GM18499 (cell line): ENCODE data around the gene C4orf46.

Source experiments
- ATAC-seq: cut with Tn5 transposase; IDR thresholded peaks from one replicate; pipeline ENCODE4 v1.9.1; 2021; ENCODE audit warnings: moderate number of reproducible peaks; ENCODE audit not compliant: insufficient read depth, unreplicated experiment

Gene C4orf46

DNA sequence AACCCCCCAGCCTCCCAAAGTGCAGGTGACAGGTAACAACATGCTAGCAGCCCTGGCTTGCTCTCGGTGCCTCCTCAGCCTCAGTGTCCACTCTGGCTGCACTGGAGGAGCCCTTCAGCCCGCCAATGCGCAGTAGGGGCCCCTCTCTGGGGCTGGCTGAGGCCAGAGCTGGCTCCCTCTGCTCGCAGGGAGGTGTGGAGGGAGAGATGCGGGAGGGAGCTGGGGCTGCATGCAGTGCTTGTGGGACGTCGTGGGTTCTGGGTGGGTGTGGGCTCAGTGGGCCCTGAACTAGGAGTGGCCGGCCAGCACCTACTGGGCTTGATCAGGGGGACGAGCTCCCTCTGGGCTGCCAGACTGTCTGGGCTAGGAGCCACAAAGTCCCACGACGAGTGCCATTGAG is 14.4 kb downstream of the C4orf46 start:
- ATAC-seq: no peak

DNA sequence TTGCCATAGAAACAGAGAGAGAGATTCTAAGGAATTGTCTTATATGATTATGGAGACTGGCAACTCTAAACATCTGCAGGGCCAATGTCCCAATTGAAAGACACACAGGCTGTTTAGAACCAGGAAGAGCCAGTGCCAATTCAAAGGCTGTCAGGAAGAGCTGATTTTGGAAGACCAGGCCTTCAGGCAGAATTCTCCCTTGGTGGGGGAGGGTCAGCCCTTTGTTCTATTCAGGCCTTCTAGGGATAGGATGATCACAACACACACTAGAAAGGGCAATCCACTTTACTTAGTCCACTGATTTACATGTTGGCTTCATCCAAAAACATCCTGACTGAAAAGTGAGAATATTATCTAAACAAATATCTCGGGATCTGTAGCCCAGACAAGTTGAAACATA is 15.2 kb downstream of the C4orf46 start:
- no peak for ATAC-seq

DNA sequence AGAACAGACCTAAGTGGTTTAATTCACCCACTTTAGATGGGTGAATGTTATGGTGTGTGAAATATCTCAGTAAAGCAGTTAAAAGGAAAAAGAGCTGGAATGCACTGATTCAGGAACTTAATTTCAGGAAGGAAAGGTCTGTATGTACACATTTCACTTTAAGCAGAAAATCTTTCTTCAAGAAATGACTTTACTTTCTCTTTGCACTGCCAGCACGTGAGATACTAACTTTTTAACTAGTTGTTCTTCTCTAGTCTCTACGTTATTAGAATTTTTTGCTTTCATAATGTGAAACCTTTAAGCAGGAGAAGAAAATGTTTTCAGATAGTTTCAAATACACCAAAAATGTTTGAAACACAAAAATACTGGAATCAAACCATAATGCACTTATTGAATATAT is 18.8 kb downstream of the C4orf46 start:
- ATAC-seq: no peak

DNA sequence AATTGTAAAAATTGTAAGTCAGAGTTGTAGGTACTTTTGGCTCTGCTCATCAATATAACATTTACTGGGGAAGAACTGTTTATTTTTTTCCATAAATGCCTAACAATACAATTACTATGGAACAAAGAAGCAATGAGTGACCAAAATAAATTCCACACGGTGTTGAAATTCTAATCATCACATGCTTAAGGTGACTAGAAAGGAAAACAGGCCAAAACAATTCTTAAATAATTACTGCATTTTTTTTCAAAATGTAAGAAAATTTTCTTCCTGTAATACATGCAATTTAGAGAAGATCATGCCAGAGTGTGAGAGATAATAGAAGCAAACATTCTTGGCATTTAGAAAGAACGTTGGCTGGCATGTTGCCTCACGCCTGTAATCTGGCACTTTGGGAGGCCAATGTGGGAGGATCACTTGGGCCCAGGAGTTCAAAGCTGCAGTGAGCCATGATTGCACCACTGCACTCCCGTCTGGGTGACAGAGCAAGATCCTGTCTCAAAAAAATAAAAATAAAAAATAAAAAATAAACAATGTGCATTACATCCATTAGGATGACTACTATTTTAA is 22.5 kb downstream of the C4orf46 start:
- no peak for ATAC-seq

DNA sequence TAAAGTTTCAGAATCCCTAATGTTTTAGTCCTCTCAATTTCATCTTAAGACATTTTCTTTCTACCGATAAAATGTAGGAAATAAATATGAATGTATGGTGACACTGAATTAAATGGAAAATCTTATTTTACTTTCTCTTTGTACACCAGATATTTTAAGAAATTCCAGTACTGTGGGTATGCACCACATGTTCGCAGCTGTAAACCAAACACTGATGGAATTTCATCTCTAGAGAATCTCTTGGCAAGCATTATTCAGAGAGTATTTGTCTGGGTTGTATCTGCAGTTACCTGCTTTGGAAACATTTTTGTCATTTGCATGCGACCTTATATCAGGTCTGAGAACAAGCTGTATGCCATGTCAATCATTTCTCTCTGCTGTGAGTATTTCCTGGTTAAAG is 26.9 kb downstream of the C4orf46 start:
- no peak for ATAC-seq

DNA sequence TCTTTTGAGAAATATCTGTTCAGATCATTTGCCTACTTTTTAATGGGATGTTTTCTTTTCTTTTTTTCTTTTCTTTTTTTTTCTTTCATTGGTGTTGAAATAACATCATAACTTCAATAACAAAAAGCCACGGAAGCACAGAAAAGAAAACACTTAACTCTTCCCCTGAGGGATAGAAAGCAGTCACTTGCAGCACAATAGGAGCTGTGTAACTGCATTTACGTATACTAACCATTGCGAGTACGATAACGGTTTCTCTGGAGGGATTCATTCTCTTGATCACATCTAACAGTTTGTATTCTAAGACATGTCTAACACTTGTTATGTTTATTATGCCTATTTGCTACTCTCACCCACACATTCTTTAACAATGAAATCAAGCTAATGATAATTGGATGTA is 27.3 kb downstream of the C4orf46 start:
- ATAC-seq: no peak

DNA sequence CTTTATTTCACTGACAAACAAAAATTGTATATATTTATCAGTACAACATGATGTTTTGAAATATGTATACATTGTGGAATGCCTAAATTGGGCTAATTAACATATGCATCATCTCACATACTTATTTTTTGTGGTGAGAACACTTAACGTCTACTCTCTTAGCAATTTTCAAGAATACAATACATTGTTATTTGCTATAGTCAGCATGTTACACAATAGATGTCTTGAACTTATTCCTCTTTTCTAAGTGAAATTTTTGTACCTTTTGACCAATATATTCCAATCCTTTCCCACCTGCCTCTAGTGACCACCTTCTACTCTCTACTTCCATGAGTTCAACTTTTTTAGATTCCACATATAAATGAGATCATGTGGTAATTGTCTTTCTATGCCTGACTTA is 35.1 kb downstream of the C4orf46 start:
- no peak for ATAC-seq

DNA sequence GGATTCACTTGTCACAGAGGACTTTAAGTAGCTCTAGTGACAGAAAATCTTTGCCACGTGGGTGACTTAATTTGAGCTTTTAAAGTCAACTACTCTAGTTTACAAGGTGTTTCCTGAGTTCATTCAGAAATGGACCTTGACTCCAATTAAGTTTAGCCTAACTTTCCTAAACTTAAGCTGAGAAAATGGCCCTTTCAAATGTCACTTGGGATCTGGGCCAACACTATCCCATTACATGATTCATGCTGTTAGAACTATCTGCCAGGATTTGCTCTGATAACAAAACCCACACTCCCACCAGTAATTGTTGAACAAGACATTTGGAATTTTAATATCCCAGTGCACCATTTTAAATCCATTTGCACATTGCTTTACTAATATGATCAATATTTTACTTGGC is 40.8 kb downstream of the C4orf46 start:
- no peak for ATAC-seq

DNA sequence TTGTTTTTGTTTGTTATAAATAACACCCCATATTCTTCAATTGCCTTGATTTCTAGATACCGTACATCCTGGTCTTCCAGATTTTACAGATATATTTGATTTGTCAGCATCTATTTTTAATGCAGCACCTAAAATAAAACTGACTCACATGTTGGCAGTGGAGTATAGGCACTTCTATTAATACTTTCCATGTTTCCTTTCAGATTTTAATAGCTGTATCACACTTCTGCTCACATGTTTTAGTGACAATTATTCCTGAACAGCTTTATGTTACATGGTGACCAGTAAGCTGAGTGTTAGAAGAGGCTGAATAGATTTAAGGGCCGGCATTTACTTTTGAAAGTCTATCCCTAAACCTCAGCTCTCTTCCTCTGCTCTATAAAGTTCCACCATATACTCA is 46.1 kb downstream of the C4orf46 start:
- ATAC-seq: no peak

DNA sequence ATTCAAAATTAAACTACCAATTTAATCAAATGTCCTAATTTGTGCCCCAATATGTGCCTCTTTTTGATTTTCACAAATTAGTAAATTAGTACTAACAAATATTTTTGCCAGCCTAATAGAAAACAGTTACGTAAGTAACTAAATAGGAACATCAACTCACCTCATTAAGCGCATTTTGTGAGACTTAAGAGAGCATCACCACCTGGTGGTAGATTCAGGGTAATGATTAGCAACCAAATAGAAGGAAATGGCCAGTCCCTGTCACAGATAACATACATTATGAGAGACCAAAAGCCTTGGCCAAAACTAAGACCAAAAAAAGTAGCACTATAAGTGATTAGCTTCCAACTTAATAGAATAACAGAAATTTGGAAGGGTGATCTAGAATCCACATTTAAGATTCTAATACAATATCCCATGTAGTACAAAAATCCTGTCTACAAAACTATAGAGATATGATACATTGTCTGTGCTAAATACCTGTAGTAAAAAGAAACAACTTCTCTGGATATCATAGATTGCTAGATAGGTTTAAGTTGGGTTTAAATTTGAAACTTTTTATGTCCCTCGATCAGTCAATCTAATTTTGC is 46.7 kb downstream of the C4orf46 start:
- peak; percentile 92 for ATAC-seq

DNA sequence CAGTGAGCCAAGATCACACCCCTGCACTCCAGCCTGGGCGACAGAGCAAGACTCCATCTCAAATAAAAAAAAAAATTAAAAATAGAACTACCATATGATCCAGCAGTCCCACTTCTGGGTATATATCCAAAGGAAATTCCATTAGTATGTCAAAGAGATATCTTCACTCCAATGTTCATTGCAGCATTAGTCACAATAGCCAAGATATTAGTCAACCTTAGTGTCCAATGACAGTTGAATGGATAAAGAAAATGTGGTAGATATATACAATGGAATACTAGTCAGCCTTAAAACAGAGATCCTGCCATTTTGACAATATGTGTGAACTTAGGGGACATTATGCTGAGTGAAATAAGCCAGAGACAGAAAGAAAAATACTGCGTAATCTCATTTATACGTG is 49.4 kb downstream of the C4orf46 start:
- no peak for ATAC-seq

DNA sequence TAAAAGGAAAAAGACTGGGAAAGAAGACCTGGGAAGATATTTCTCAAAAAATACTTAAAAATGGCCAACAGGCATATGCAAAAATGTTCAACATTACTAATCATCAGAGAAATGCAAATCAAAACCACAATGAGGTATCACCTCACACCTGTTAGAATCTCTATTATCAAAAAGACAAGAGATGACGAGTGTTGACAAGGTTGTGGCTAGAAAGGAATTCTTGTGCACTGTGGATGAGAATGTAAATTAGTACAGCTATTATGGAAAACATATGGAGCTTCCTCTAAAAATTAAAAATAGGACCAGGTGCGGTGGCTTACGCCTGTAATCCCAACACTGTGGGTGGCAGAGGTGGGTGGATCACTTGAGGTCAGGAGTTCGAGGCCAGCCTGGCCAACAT is 50.0 kb downstream of the C4orf46 start:
- no peak for ATAC-seq

DNA sequence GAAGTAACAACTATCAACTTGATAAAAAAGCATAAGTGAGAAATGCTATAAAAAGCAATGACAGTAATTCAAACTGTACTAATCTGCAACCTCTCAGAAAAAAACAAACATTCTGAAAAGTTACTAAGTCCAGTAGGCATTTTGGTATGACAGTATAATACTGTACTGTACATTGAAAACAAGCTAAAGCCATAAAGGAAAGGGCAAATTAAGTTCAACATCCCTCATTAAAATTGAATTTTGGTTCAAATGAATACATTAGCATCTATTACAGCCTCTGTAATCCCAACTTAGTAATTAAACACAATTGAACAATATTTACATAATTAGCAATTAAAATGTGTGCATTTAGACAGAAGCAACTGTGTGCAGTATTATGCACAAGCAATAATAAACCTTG is 53.7 kb downstream of the C4orf46 start:
- ATAC-seq: no peak
